Smooth muscle cell of the umbilical artery (primary cell): ENCODE data around the gene ABCA13. TPM values are rescaled to one million over a fixed set of nuclear protein-coding genes. Genes with fewer than 3 reads are reported as not detected.

Experiments
- total RNA-seq: library from RNA; depleted of rRNA; stranded (reverse); fragments of >200 nt; gene quantifications from 2 replicates; pipeline ENCODE4 v1.2.3, GENCODE V29; 2014

Gene ABCA13
- under 0.01 and 0.09 TPM in 2 replicates for total RNA-seq

GRCh38 chr7:48171202-48171601 is at the start of gene ABCA13:
Gene ABCA13 (plus strand): TSS chr7:48171458. CDS start chr7:48171484, 26 bp downstream.

Other genes starting within 250 kb of the ABCA13 start
- under 0.01 TPM in 2 replicates for gene PKD1L1, start 223.0 kb upstream of the ABCA13 start, total RNA-seq
- 19.9 and 24.1 TPM in 2 replicates for gene HUS1, start 191.8 kb upstream of the ABCA13 start, total RNA-seq
- not detected in 2 replicates for gene SUN3, start 142.4 kb upstream of the ABCA13 start, total RNA-seq
- gene C7orf57, start 135.9 kb upstream of the ABCA13 start, total RNA-seq = not detected in 2 replicates
- gene UPP1, start 82.2 kb upstream of the ABCA13 start, total RNA-seq = 8.4 and 8.9 TPM in 2 replicates